ENCODE measurements around the gene FGF10.

Gene FGF10

GRCh38 chr5:44389090-44389822 is at the start of gene FGF10:
Gene FGF10 (minus strand): TSS chr5:44389420. CDS start chr5:44388682, 738 bp downstream.
- peak; percentile 76 for DNase-seq

- no peak for DNase-seq
These were observed 37.7 kb upstream of the FGF10 start for GRCh38 chr5:44426944-44427343.

GRCh38 chr5:44412286-44412685 is 23.1 kb upstream of the FGF10 start:
- DNase-seq, result no peak

GRCh38 chr5:44402084-44402483 is 12.9 kb upstream of the FGF10 start:
- no peak for DNase-seq

- no peak for DNase-seq
These were observed 12.4 kb upstream of the FGF10 start for GRCh38 chr5:44401611-44402010.

GRCh38 chr5:44398382-44398781 is 9.2 kb upstream of the FGF10 start:
- DNase-seq, result no peak

- DNase-seq, result no peak
These were observed 7.1 kb upstream of the FGF10 start for GRCh38 chr5:44396312-44396711.

- DNase-seq, result no peak
These were observed 1.1 kb upstream of the FGF10 start for GRCh38 chr5:44390351-44390750.

GRCh38 chr5:44389823-44390143 is 563 bp upstream of the FGF10 start:
- DNase-seq, result no peak

- DNase-seq, result peak; percentile 84
These were observed 715 bp downstream of the FGF10 start for GRCh38 chr5:44388321-44389089.

- DNase-seq, result no peak
These were observed 1.3 kb downstream of the FGF10 start for GRCh38 chr5:44387921-44388320.

GRCh38 chr5:44387406-44387805 is 1.8 kb downstream of the FGF10 start:
- peak; percentile 35 for DNase-seq

- DNase-seq, result no peak
These were observed 3.8 kb downstream of the FGF10 start for GRCh38 chr5:44385291-44385900.

GRCh38 chr5:44384816-44385215 is 4.4 kb downstream of the FGF10 start:
- DNase-seq, result no peak

GRCh38 chr5:44382894-44383293 is 6.3 kb downstream of the FGF10 start:
- DNase-seq, result no peak

- DNase-seq, result no peak
These were observed 12.2 kb downstream of the FGF10 start for GRCh38 chr5:44377057-44377456.

GRCh38 chr5:44372028-44372427 is 17.2 kb downstream of the FGF10 start:
- DNase-seq, result no peak

- no peak for DNase-seq
These were observed 22.0 kb downstream of the FGF10 start for GRCh38 chr5:44367203-44367602.

- no peak for DNase-seq
These were observed 23.9 kb downstream of the FGF10 start for GRCh38 chr5:44365345-44365744.

- DNase-seq, result no peak
These were observed 25.1 kb downstream of the FGF10 start for GRCh38 chr5:44364097-44364496.

- no peak for DNase-seq
These were observed 27.7 kb downstream of the FGF10 start for GRCh38 chr5:44361342-44362001.

GRCh38 chr5:44360919-44361318 is 28.3 kb downstream of the FGF10 start:
- DNase-seq, result no peak

GRCh38 chr5:44358421-44358820 is 30.8 kb downstream of the FGF10 start:
- no peak for DNase-seq

- DNase-seq, result no peak
These were observed 33.0 kb downstream of the FGF10 start for GRCh38 chr5:44356231-44356630.

Measured in retina (tissue), 1 donor.